Hippocampal formation (tissue), 2 donors: ENCODE measurements around the gene TCEAL4.

Source experiments
- DNase-seq, 2 donors: peaks; one replicate each; lab custom pipeline; 2025; lab: John Stamatoyannopoulos, UW

The TCEAL4 gene

DNA sequence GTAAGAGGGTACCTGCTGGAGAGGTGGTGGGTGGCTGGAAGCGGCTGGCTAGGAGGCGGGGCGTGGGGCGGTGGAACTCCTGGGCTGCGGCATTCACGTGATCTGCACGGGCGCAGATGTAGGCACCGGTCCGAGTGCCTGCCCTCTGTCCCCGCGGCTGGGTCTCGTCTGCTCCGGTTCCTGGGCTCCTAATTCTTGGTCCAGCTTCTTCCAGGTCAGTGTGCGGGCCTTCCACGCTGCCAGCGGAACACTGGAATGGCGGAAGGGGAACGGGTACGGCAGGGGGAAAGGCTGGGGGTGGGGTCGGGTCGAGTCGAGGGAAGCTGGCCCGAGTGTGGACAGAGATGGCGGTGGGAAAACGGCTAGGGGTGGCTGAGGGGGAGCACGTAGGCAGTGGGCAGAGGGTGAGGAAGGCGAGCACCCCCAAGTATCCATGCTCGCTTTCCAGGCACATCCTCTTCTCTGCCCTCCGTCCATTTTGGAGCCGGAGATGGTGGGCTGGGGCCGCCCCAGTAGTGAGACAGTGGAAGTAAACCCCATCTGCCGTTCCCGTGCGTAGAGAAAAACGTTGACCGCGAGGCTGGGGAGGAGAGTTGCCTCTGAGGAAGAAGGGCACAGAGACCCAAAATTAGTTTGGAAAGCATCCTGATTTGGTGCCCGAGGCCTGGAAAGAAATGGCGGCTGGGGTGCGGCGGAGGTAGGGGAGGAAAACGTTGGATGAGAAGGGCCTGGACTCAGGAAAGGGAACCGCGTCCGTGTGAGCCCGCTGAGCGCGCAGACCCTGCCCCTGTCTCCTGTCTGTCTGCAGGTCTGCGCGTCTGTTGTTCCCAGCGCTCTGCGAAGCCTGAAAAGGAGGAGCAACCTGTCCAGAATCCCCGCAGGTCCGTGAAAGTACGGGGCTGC is at the start of gene TCEAL4:
Gene TCEAL4, plus strand, starts transcription at position 105 of the 903 bp plus-strand sequence. CDS start 1,161 bp downstream, outside the sequence.
- DNase-seq = peak; percentile 28 to 34

DNA sequence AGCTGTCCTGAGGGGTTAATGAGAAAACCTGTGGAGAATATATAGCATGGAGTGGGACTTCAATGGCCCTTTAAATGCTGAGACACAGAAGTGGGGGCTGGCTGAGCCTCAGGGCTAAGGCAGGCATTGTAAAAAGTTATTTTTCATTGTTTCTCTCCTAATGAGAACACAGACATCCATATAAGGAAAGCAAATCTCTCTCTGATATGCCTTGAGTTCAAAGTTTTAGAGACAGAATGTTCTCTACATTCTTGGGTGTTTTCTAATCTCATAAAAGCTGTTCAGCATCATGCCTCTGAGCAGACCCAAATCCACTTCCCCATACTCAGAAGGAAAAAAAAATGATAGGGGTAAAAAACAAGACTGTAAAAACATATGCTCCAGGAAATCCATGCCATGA is 49.2 kb upstream of the TCEAL4 start:
- no peak for DNase-seq

DNA sequence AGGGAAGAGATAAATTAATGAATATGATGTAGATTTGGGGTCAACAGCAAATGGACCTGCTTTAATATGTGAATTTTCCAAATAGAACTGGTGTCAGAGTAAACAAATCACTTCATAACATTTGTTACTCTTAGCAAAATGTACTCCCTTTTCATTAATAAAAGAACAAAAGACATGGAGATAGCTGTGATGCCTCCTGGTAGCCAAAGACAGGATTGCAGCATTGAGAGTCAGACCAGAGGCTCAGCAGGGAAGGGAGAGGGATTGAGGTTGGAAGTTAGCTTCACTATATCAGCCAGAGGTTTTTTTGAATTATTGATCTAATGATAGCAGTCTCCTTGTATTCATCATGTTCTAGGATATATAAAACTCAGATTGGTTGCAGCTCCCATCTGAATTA is 48.6 kb upstream of the TCEAL4 start:
- no peak for DNase-seq

DNA sequence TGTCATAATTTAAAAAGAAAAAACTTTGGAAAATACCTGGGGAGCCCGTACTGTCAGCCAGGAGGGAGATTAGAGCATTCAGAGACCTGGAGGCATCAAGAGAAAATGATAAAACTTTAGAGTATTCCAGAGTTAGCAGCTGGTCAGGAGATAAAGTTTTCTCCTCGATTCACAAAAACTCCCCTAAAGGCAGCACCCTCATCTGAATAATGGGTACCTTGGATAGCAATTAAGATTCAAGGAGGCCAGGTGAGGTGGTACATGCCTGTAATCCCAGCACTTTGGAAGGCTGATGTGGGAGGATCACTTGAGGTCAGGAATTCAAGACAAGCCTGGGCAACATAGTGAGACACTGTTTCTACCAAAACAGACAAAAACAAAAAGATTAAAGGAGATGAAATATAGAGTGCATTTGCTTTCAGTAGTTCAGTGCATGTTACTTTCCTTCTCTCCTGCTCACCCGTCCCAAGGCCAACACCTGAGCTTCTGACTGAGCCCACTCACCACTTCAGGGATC is 47.4 kb upstream of the TCEAL4 start:
- no peak for DNase-seq

DNA sequence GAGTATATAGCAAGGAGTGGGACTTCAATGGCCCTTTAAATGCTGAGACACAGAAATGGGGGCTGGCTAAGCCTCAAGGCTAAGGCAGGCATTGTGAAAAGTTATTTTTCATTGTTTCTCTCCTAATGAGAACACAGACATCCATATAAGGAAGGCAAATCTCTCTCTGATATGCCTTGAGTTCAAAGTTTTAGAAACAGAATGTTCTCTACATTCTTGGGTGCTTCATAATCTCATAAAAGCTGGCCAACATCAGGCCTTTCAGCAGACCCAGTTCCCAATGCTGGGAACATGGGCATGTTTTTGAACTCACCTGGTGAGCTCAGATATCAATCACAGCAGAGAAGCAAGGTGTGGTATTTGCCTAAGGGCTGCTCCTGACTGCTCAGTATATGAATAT is 46.6 kb upstream of the TCEAL4 start:
- DNase-seq = no peak

DNA sequence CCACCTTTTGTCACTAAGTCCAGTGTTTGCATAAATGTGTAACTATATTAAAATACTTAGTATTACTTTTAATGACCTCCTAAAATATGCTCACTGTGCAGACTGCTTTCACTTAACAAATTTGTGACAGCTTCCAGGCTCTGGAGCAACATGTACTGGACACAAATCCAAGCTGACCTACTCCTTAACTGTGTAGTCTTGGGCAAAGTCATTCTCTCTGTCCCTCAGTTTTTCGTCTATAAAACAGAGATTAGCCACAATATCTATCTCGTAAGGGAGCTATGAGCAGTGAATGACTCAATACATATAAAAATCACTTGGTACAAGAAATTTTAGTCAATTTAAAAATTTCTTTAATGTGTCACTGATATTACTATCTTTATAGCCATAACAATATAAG is 45.6 kb upstream of the TCEAL4 start:
- no peak for DNase-seq

DNA sequence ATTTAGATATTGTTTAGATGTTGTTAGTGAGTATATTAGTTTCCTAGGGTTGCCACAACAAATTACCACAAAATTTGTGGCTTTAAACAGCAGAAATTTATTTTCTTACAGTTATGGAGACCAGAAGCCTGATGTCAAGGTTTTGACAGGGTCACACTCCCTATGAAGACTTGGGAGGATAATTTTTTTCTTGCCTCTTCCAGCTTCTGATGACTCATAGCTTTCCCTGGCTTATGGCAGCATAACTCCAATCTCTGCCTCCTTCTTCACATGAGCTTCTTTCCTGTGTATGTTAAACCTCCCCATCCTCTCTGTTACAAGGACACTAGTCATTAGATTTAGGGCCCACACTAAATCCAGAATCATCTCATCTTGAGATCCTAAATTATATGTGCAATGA is 45.2 kb upstream of the TCEAL4 start:
- DNase-seq = no peak

DNA sequence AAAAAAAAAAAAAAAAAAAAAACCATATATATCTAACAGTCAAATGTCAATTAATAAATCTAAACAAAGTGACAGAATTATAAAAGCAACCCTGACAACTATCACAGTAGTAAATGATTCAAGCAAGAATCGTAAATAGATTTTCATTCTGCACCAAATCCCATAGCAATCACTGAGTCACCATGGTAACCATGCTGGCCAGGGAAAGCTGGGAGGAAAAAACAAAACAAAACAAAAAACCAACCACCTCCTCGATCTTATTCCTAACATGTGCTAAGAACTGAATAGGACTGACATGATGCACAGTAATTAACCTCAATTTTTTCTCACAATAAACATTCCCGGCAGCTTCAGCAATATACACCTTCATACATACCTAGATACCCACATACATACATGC is 35.4 kb upstream of the TCEAL4 start:
- no peak for DNase-seq

DNA sequence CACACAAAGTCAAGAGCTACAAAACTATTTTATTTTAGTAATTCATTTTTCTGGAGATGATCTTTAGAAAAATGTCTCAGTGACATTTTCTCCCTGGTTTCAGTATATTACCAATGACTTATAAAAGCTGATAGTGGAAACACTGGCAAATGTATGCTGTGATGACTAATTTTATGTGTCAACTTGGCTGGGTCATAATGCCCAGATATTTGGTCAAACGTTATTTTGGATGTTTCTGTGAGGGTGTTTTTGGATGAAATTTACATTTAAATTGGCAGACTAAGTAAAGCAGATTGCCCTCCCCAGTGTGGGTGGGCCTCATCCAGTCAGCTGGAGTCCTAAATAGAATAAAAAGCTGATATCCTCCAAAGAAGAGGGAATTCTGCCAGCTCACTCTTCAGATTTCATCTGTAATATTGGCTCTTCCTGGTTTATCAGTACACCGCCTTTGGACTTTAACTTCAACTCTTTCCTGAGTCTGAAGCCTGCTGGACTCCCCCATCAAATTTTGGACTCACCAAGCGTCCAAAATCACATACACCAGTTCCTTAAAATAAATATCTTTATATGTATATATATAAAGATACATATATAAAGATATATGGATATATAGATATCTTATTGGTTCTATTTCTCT is 34.8 kb upstream of the TCEAL4 start:
- no peak for DNase-seq

DNA sequence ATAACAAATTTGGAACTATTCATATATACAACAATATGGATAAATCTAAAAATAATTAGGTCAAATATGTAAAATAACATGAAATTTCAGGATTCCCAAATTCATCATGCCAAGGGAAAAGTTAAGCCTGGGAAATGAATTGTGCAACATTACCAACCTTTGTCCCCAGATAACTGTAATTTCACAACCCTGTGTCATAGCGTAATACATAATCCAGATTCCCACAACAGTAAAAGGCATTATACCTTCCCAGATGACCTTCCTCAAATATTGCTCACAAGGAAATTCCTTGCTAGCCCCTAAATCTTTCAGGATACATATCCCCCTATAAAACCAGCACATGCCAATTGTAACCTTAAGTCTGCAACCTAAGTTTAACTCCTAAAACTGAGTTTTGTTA is 33.1 kb upstream of the TCEAL4 start:
- DNase-seq = no peak

DNA sequence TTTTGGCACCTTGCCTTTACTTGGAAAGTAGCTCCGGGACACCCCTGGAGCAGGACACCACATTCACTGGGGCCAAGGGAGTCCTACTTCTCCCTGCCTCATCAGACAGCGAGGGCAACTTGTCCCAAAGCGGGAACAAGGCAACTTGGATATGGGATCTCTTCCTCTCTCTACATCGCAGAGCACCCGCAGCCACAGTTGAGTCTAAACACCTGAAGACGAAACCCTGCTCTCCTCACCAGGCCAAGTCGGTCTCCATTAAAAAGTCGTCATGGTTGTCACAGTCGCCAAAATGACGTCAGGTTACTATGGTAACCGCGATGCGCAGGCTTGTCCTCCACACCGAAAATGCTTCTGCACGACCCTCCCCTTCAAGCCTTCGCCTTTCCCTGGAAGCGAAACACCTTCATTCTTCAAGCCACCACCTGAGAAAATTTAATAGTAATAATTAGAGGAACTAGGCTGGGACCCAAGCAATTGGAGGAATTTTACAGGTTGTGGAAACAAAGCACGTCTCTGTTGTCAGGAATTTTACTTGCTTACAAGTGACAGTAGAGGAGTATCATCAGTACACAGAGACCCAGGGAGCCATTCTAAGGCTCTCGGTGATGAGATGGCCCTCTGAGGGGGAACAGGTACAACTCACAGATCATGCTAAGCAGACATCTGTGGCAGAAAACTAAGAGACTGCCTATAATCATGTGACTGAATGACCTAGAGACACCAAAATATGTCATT is 30.5 kb upstream of the TCEAL4 start:
- DNase-seq = peak; percentile 16 to 45

DNA sequence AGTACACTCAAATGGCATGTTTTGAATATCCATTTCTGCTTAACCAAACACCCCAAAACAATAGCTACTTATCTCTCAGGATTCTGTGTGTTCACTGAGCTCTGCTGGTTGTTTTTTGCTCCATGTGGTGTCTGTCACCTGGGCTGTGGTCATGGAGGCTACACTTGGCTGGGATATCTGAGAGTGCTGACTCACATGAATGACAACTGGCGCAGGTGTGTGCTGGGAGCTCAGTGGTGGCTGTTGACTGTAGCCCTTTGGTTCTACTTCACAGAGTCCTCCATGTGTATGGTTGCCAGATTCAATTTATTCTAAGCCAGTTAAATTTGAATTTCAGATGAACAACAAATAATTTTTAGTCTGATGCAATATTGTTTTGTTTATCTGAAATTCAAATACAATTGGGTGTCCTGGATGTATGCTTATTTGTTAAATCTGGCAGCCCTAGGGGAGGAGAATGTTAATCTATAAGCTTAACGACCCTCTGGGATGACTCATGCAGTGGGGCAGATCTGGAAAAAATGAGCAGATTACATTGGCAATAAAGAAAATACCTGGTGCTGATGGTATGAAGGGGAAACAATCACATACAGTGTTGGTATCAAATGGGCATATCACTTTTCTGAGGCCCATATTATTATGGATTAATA is 28.2 kb upstream of the TCEAL4 start:
- DNase-seq = no peak

DNA sequence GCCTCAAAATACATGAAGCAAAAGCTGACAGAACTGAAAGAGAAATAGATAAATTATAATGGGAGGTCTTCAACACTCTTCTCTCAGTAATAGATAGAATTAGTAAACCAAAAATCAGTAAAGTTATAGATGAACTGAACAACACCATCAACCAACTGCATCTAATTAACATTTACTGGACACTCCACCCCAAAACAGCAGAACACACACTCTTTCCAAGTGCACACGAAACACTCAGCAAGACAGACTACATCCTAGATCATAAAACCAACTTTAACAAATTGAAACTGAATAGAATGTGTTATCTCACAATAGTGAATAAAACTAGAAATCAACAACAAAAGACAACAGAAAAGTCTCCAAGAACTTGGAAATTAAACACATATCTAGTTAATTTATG is 25.1 kb upstream of the TCEAL4 start:
- no peak for DNase-seq

DNA sequence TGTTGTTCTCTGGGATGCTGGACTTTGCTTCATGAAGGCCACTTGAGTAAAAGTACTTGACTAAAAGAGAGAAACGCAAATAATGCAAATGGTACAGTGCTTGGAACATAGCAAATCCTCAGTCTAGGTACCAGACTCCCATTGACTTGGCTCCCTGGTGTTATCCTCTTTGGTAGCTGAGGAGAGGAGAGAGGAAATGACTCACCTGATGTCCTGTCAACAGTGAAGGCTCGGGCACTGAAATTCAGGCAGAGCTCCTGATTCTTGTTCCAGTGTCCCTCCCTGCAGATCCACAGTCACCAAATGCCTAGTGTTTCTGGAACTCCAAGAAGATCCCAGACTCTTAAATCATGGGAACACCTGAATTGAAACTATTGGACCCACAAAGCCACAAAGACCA is 22.5 kb upstream of the TCEAL4 start:
- DNase-seq = no peak

DNA sequence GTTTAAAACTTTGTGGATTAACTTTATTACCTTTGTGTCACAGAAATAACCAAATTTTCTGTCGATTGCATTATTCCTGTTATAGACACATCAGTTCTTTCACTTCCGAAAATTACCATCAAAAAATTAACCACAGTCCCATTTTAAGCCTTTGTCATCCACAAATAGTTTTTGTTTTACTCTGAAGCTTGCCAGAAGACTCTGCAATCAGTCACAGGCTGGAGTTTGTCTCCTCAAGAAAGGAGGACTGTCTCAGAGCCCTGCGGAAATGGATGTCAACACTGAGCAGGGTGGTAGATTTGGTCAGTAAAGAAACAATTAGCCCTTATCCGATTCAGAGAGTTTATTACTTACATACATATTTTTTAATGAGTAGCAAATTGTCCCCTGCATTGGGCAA is 20.1 kb upstream of the TCEAL4 start:
- DNase-seq = no peak

DNA sequence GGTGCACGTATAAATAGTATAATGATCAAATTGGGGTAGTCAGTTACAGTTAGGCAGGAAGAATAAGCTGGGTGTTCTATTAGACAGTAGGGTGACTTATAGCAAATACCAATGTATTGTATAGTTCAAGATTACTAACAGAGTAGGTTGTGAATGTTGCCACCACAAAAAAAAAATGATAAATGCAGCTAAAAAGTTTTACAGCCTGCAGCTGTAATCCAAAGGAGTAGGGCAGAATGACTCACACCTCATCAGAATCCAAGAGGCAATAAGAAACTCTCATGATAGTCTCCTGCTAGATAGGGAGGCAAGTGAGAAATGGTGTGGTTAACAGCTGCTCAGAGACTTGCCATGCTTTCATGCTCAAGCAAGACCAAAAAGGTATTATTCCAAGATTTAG is 19.6 kb upstream of the TCEAL4 start:
- DNase-seq = no peak

DNA sequence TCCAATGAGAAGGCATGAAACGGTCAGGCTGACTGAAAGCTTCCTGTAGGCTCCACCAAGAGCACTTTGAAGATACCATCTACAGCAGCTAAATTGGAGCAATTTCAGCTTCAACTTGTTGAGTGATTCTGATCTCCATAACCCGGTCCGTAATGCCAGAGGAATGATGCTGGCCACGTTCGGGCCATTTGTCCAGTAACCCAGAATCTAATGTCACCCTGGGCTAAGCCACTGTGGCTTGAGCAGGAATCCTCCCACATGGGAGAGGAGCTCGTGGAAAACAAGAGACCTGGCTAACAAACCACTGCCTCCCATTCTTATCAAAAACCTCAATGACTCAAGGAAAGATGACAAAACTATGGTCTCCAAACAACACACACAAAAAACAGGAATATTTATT is 14.2 kb upstream of the TCEAL4 start:
- DNase-seq = no peak

DNA sequence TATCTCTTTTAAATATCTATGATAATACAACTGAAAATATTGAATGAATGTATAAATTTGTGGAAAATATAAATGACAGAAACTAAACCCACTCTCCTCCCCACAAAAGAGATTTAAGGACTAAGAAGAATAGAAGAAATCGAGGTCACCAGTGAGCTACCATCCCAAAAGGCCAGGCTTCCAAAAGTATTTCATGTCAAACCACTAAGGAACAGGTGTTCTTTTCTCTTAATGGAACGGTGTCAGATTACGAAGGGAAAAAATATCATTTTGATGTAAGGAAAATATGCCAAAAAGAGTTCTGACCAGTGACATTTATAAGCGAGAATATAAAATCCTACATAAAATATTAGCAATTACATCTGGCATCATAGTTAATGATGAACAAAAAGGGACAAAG is 13.6 kb upstream of the TCEAL4 start:
- no peak for DNase-seq

DNA sequence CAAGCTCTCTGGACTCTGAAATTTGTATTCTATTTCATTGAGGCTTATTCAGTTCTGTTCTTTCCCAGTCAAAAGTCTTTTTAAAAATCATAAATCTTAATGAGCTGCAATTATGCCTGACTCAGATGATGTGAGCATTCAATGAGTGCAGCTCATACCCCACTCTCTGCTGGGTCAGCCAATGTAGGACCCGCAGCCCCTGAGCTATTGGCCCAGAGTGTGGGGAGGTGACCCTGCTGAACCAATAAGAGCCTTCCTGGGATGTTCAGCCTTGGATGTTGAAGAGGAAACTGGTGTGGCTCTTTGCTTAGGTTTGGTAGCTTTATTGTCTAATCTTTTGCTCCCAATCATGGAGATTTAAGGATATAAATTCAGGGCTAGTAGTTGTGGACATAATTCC is 12.1 kb upstream of the TCEAL4 start:
- DNase-seq = no peak

DNA sequence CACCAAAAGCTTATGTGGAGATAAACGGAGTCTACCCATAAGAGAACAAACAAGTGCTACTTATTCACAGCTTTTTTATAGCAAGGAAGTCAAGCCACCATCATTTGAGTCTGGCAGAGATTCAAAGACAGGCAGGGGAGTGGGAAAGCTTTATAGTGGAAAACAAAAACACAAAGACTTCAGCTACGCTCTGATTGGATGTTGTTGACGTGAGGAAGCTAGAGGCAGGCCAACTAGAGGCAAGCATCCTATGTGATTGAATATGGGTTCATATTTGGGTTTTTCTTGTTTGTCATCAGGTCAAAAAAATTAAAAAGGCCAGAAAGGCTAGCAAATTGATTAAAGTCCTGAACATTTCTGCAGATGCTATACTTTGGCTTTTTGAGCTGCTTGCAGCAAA is 719 bp upstream of the TCEAL4 start:
- DNase-seq = peak in 1 of 2 donors; percentile 11

DNA sequence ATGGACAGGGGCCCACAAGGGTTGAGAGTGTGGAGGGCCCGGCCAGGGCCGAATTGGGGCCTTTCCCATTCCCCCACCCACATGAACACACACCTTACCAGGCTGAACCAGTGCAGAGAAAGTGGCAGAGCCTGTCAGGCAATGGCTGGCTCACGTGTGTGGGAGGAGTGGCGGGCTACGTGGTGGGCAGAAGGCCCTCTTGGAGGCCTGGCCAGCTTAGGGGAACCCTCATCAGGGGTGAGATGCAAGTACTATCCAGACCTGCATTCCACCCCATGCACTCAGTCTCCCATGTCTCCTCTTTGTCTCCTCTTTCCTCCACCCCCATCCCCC is 965 bp downstream of the TCEAL4 start:
- DNase-seq = no peak

DNA sequence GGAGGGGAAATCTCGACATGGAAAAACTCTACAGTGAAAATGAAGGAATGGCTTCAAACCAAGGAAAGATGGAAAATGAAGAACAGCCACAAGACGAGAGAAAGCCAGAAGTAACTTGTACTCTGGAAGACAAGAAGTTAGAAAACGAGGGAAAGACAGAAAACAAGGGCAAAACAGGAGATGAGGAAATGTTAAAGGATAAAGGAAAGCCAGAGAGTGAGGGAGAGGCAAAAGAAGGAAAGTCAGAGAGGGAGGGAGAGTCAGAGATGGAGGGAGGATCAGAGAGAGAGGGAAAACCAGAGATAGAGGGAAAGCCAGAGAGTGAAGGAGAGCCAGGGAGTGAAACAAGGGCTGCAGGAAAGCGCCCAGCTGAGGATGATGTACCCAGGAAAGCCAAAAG is 1.3 kb downstream of the TCEAL4 start:
- no peak for DNase-seq
